GM21526 (cell line): ENCODE data around the gene DDX51.

ENCODE experiments used
- ATAC-seq: cut with Tn5 transposase; IDR thresholded peaks from one replicate; pipeline ENCODE4 v1.9.1; 2021; ENCODE audit warnings: moderate library complexity; ENCODE audit not compliant: unreplicated experiment, low FRiP score

Gene DDX51

DNA sequence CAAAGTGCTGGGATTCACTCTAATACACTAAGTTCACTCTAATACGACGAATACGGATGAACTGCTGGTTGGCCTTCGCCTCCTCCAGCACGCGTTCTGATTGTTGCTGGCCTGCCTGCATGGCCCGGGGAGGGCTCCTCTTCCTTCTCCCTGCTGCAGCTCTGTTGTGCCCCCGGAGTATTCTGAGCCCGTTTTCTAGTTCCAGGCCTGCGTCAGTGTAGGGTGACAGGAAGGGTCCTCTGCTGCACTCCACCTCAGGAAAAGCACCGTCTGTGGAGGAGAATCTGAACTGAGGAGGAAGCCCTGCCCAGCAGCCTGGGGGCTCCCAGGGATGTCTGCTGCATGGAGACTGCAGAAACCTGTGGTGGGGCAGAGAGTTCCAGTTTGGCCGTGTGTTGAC, 44.4 kb downstream of the DDX51 start:
- ATAC-seq, result no peak

GRCh38 chr12:132095520-132096409, 48.4 kb downstream of the DDX51 start:
- ATAC-seq, result no peak

GRCh38 chr12:132094269-132094891, 49.7 kb downstream of the DDX51 start:
- no peak for ATAC-seq

- ATAC-seq, result no peak
Measured at GRCh38 chr12:132089407-132089910, 54.7 kb downstream of the DDX51 start.
